Astrocyte (in vitro differentiated cells and primary cell): Measurements from ENCODE around the gene SH2D2A. TPM values are rescaled to one million over a fixed set of nuclear protein-coding genes. Genes with fewer than 3 reads are reported as not detected.

Experiments
- DNase-seq: peaks from one replicate; pipeline ENCODE4 v3.0.0-alpha.2; 2010; ENCODE audit warnings: low read depth
- FAIRE-seq: peaks from 2 replicates; lab custom pipeline; 2011; peaks lifted over from hg19 to GRCh38; lab: Jason Lieb, UNC
- H2AFZ ChIP-seq: 2 replicates; pipeline ENCODE4 v1.6.0; 2012; ENCODE audit warnings: low read depth, low read length, inconsistent platforms
- H3K27ac ChIP-seq: 2 replicates; pipeline ENCODE4 v1.5.1; 2011; ENCODE audit warnings: low read depth, low read length, inconsistent platforms
- H3K27me3 ChIP-seq: 2 replicates; pipeline ENCODE4 v1.6.0; 2011; ENCODE audit warnings: low read length, inconsistent platforms; ENCODE audit not compliant: insufficient read depth
- H3K36me3 ChIP-seq: 2 replicates; pipeline ENCODE4 v1.5.1; 2011; ENCODE audit warnings: low read length, inconsistent platforms; ENCODE audit not compliant: insufficient read depth
- H3K4me1 ChIP-seq: 2 replicates; pipeline ENCODE4 v1.5.1; 2011; ENCODE audit warnings: low read length, inconsistent platforms; ENCODE audit not compliant: insufficient read depth
- H3K4me2 ChIP-seq: 2 replicates; pipeline ENCODE4 v1.6.0; 2012; ENCODE audit warnings: low read length, inconsistent platforms
- H3K4me3 ChIP-seq: 2 replicates; pipeline ENCODE4 v1.5.1; 2011; ENCODE audit warnings: low read depth, mild to moderate bottlenecking, low read length, inconsistent platforms; ENCODE audit not compliant: insufficient read depth
- H3K79me2 ChIP-seq: 2 replicates; pipeline ENCODE4 v1.6.0; 2012; ENCODE audit warnings: mild to moderate bottlenecking, low read length, inconsistent platforms; ENCODE audit not compliant: insufficient read depth
- H3K9ac ChIP-seq: 2 replicates; pipeline ENCODE4 v1.6.0; 2012; ENCODE audit warnings: mild to moderate bottlenecking, low read length, inconsistent platforms
- H3K9me3 ChIP-seq: 2 replicates; pipeline ENCODE4 v1.5.1; 2012; ENCODE audit warnings: low read depth, mild to moderate bottlenecking, low read length, inconsistent platforms; ENCODE audit not compliant: insufficient read depth
- H4K20me1 ChIP-seq: 2 replicates; pipeline ENCODE4 v1.6.0; 2012; ENCODE audit warnings: low read length, inconsistent platforms; ENCODE audit not compliant: insufficient read depth
- H3K27ac Mint-ChIP-seq: one replicate; pipeline ENCODE4 v1.8.0; 2021; ENCODE audit warnings: mild to moderate bottlenecking, mixed read lengths; ENCODE audit not compliant: unreplicated experiment
- H3K27me3 Mint-ChIP-seq: one replicate; pipeline ENCODE4 v1.8.0; 2021; ENCODE audit warnings: low read depth, mixed read lengths; ENCODE audit not compliant: unreplicated experiment
- H3K36me3 Mint-ChIP-seq: one replicate; pipeline ENCODE4 v1.8.0; 2021; ENCODE audit warnings: low read depth, mixed read lengths; ENCODE audit not compliant: unreplicated experiment
- H3K4me1 Mint-ChIP-seq: one replicate; pipeline ENCODE4 v1.8.0; 2021; ENCODE audit warnings: low read depth, mixed read lengths; ENCODE audit not compliant: unreplicated experiment
- H3K4me3 Mint-ChIP-seq: one replicate; pipeline ENCODE4 v1.8.0; 2021; ENCODE audit warnings: mild to moderate bottlenecking, moderate library complexity, mixed read lengths; ENCODE audit not compliant: unreplicated experiment
- H3K9me3 Mint-ChIP-seq: one replicate; pipeline ENCODE4 v1.8.0; 2021; ENCODE audit warnings: mild to moderate bottlenecking, mixed read lengths; ENCODE audit not compliant: unreplicated experiment
- CTCF ChIP-seq: IDR thresholded peaks from 2 replicates; pipeline ENCODE4 v1.5.1; 2011; ENCODE audit warnings: low read depth, mild to moderate bottlenecking, inconsistent platforms, low read length, moderate library complexity; ENCODE audit not compliant: insufficient read depth
- EZH2 ChIP-seq: IDR thresholded peaks from 2 replicates; pipeline ENCODE4 v1.6.1; 2012; ENCODE audit warnings: mild to moderate bottlenecking, low read length, inconsistent platforms; ENCODE audit not compliant: insufficient read depth
- total RNA-seq: library from RNA; stranded (reverse); gene quantifications from 2 replicates; pipeline ENCODE4 v1.2.1, GENCODE V29; 2021

The SH2D2A gene
- total RNA-seq, 1 donor from 2014 or later = 1.1 TPM

- H3K4me3 Mint-ChIP-seq = peak overlapping the region; percentile 60
- Histone ChIP-seq H3K27me3 (peaks cover 60% of the 10 kb centered on the region), H3K9me3 (no peaks in the 10 kb centered on the region), H4K20me1 (peaks cover 4% of the 10 kb centered on the region), H3K4me3 (no peak overlapping the region), H3K4me1 (peaks cover 16% of the 10 kb centered on the region), H3K36me3 (no peaks in the 10 kb centered on the region), H2AFZ (peak overlapping the region; percentile 37), H3K79me2 (no peaks in the 10 kb centered on the region), H3K9ac (no peak overlapping the region), H3K27ac (no peak overlapping the region), H3K4me2 (peak overlapping the region; percentile 86)
- H3K9me3 Mint-ChIP-seq = peaks cover 4% of the 10 kb centered on the region
- no peak for DNase-seq
- no peak for FAIRE-seq
- H3K27me3 Mint-ChIP-seq = peaks cover 77% of the 10 kb centered on the region
- no peak for TF ChIP-seq EZH2
- TF ChIP-seq CTCF = no peak
- H3K4me1 Mint-ChIP-seq = peaks cover 11% of the 10 kb centered on the region
- no peak overlapping the region for H3K27ac Mint-ChIP-seq
- peaks cover 2% of the 10 kb centered on the region for H3K36me3 Mint-ChIP-seq
Observed at GRCh38 chr1:156858555-156858956, 41.9 kb upstream of the SH2D2A start.

- DNase-seq = no peak
- TF ChIP-seq CTCF = no peak
- no peak for TF ChIP-seq EZH2
- Mint-ChIP-seq H3K4me1 (peaks cover 7% of the 10 kb centered on the region), H3K36me3 (peaks cover 2% of the 10 kb centered on the region), H3K27me3 (peaks cover 78% of the 10 kb centered on the region), H3K9me3 (peaks cover 5% of the 10 kb centered on the region), H3K4me3 (no peak overlapping the region), H3K27ac (no peak overlapping the region)
- no peak overlapping the region for H3K4me3 ChIP-seq
- H3K36me3 ChIP-seq = no peaks in the 10 kb centered on the region
- H3K79me2 ChIP-seq = no peaks in the 10 kb centered on the region
- FAIRE-seq = no peak
- H3K9me3 ChIP-seq = no peaks in the 10 kb centered on the region
- no peak overlapping the region for H2AFZ ChIP-seq
- no peak overlapping the region for H3K9ac ChIP-seq
- H3K4me1 ChIP-seq = peaks cover 16% of the 10 kb centered on the region
- peaks cover 4% of the 10 kb centered on the region for H4K20me1 ChIP-seq
- peaks cover 51% of the 10 kb centered on the region for H3K27me3 ChIP-seq
- no peak overlapping the region for H3K4me2 ChIP-seq
- no peak overlapping the region for H3K27ac ChIP-seq
Observed at GRCh38 chr1:156857532-156857931, 40.9 kb upstream of the SH2D2A start.

DNA sequence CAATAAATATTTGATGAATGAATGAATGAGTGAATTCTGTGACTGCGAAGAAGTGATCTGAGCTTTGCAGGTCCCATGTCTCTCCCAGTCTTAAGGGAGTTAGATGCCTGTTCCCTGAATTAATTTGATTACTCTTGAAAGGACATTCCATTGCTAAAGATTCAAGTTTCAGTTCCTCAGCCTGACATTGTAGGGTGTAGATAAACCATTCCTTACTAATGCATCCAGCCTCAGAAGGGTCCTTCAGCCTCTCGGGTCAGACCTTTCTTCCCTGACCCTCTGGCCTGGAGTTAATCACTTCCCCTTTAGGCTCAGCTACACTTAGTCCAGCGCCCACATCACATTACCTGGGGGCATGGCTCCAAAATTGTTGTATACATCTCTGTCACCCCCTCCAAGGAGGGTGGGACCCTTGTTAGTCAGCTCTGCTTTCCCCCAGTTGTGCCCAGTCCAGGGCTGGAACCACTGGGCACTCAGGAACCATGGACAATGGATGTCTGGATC, 39.7 kb upstream of the SH2D2A start:
- peaks cover 43% of the 10 kb centered on the region for H3K27me3 ChIP-seq
- peaks cover 72% of the 10 kb centered on the region for H3K27me3 Mint-ChIP-seq

More for the DNA sequence above, 39.7 kb upstream of the SH2D2A start:
- Histone ChIP-seq H3K27ac (no peak overlapping the region), H3K4me1 (peaks cover 16% of the 10 kb centered on the region), H2AFZ (no peak overlapping the region), H3K4me3 (no peak overlapping the region), H3K36me3 (no peaks in the 10 kb centered on the region), H3K4me2 (no peak overlapping the region), H3K79me2 (no peaks in the 10 kb centered on the region), H4K20me1 (no peaks in the 10 kb centered on the region), H3K9me3 (no peaks in the 10 kb centered on the region), H3K9ac (no peak overlapping the region)
- Mint-ChIP-seq H3K4me3 (no peak overlapping the region), H3K27ac (no peak overlapping the region), H3K9me3 (peaks cover 5% of the 10 kb centered on the region), H3K36me3 (peaks cover 2% of the 10 kb centered on the region), H3K4me1 (peaks cover 7% of the 10 kb centered on the region)
- no peak for TF ChIP-seq EZH2
- TF ChIP-seq CTCF = no peak
- FAIRE-seq (no peak), DNase-seq (no peak)
